H1 (cell line): ENCODE measurements around the gene FRRS1L.

Experiments
- ASH2L ChIP-seq: fragments of 200-600, 300-600 bp; sonication (generic); IDR thresholded peaks from one replicate; pipeline ENCODE4 v1.7.1; 2017; ENCODE audit warnings: low read length
- CEBPB ChIP-seq: IDR thresholded peaks from 2 replicates; pipeline ENCODE4 v1.6.1; 2012; ENCODE audit warnings: low read depth, low read length
- CREB1 ChIP-seq: IDR thresholded peaks from 2 replicates; pipeline ENCODE4 v1.6.1; 2012; ENCODE audit warnings: inconsistent platforms
- EZH2 ChIP-seq: fragments of 200-600 bp; sonication (generic); IDR thresholded peaks from 2 replicates; pipeline ENCODE4 v1.7.1; 2012; ENCODE audit warnings: low read depth, mild to moderate bottlenecking, moderate library complexity, low read length, inconsistent platforms; ENCODE audit not compliant: severe bottlenecking
- HDAC2 ChIP-seq, 2 experiments: fragments of 300-600 bp in 1 of 2; sonication (generic) in 1 of 2; IDR thresholded peaks; 2 replicates each; pipeline ENCODE4 v1.6.1; 2011 to 2012; ENCODE audit warnings: low read depth in 2 of 2, low read length in 2 of 2, mild to moderate bottlenecking in 2 of 2, moderate library complexity in 2 of 2, borderline replicate concordance in 1 of 2, inconsistent platforms in 1 of 2
- JUN ChIP-seq: IDR thresholded peaks from 2 replicates; pipeline ENCODE4 v1.6.1; 2011; ENCODE audit warnings: low read depth, mild to moderate bottlenecking, improper control_type of control experiment, low read length
- POLR2AphosphoS5 ChIP-seq: IDR thresholded peaks from 2 replicates; pipeline ENCODE4 v1.6.1; 2011; ENCODE audit warnings: low read depth, low read length
- TF ChIP-seq, protein P1 (sequence below), 3 experiments: IDR thresholded peaks; 1 replicate in 2 of 3; 2 replicates in 1 of 3; pipeline versions ENCODE4 v1.5.1 to v1.6.1; 2011; ENCODE audit warnings: low read length in 3 of 3, mild to moderate bottlenecking in 3 of 3, inconsistent platforms in 2 of 3, low read depth in 1 of 3, moderate library complexity in 1 of 3; ENCODE audit not compliant: insufficient read depth in 1 of 3; ENCODE audit errors: control extremely low read depth in 1 of 3

DNA sequence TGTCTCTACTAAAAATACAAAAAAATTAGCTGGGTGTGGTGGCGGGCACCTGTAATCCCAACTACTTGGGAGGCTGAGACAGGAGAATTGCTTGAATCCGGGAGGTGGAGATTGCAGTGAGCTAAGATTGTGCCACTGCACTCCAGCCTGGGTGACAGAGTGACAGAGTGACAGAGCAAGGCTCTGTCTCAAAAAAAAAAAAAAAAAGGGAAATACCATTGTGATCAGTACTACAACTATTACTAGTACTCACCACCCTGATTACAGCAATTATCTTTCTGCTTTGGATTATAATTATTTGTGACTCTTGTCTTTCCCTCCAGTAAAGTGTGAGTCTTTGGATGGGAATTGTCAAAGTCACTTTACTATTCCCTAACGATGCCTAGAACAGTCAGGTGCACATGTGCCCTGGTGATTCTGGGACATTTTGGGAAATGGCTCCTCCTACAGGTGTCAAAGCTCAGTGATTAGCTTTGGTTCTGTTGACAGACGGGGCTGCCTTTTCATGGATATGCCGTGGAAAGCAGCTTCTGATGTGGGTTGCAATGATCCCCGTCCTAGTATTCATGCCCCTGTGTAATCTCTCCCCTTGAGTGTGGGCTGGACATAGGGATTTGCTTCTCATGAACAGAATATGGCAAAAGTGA lies 31.8 kb upstream of the FRRS1L start:
- TF ChIP-seq JUN (no peak), POLR2AphosphoS5 (no peak), CREB1 (no peak), CEBPB (no peak), HDAC2 (IDR thresholded peaks at IDR 0.05; ENCODE audit: borderline replicate concordance in 1 of 2, low read depth in 2 of 2, low read length in 2 of 2) (no peak), ASH2L (no peak), EZH2 (no peak)
- TF ChIP-seq, protein P1, sequence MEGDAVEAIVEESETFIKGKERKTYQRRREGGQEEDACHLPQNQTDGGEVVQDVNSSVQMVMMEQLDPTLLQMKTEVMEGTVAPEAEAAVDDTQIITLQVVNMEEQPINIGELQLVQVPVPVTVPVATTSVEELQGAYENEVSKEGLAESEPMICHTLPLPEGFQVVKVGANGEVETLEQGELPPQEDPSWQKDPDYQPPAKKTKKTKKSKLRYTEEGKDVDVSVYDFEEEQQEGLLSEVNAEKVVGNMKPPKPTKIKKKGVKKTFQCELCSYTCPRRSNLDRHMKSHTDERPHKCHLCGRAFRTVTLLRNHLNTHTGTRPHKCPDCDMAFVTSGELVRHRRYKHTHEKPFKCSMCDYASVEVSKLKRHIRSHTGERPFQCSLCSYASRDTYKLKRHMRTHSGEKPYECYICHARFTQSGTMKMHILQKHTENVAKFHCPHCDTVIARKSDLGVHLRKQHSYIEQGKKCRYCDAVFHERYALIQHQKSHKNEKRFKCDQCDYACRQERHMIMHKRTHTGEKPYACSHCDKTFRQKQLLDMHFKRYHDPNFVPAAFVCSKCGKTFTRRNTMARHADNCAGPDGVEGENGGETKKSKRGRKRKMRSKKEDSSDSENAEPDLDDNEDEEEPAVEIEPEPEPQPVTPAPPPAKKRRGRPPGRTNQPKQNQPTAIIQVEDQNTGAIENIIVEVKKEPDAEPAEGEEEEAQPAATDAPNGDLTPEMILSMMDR (IDR thresholded peaks at IDR 0.05; ENCODE audit: control extremely low read depth in 1 of 3, insufficient read depth in 1 of 3, low read depth in 1 of 3, low read length in 3 of 3) = peak; percentile 35 to 62 (median 48)
